H1 (cell line): ENCODE data around the gene FSCN2.

Experiments used
- ATF2 ChIP-seq: IDR thresholded peaks from 2 replicates; pipeline ENCODE4 v1.6.1; 2012; ENCODE audit warnings: low read length, inconsistent platforms
- ATF3 ChIP-seq: IDR thresholded peaks from 2 replicates; pipeline ENCODE4 v1.6.1; 2011; ENCODE audit warnings: low read depth, mild to moderate bottlenecking, low read length; ENCODE audit not compliant: insufficient read depth
- BACH1 ChIP-seq: IDR thresholded peaks from 2 replicates; pipeline ENCODE4 v1.6.1; 2012; ENCODE audit warnings: low read length, improper control_type of control experiment
- CTCF ChIP-seq, 3 experiments: IDR thresholded peaks; 1 replicate in 2 of 3; 2 replicates in 1 of 3; pipeline versions ENCODE4 v1.5.1 to v1.6.1; 2011; ENCODE audit warnings: low read length in 3 of 3, mild to moderate bottlenecking in 3 of 3, inconsistent platforms in 2 of 3, low read depth in 1 of 3, moderate library complexity in 1 of 3; ENCODE audit not compliant: insufficient read depth in 1 of 3; ENCODE audit errors: control extremely low read depth in 1 of 3
- EGR1 ChIP-seq: IDR thresholded peaks from 2 replicates; pipeline ENCODE4 v1.6.1; 2011; ENCODE audit warnings: low read depth, low read length, borderline replicate concordance
- POLR2A ChIP-seq, 2 experiments: IDR thresholded peaks; 1 replicate in 1 of 2; 2 replicates in 1 of 2; pipeline ENCODE4 v1.6.1; 2011; ENCODE audit warnings: low read depth in 2 of 2, low read length in 2 of 2, mild to moderate bottlenecking in 2 of 2; ENCODE audit errors: control extremely low read depth in 1 of 2
- RAD21 ChIP-seq, 2 experiments: IDR thresholded peaks in 1 of 2; conservative IDR thresholded peaks in 1 of 2; 2 replicates each; pipeline ENCODE4 v1.6.1; 2011; ENCODE audit warnings: low read depth in 2 of 2, low read length in 2 of 2, improper control_type of control experiment in 1 of 2, inconsistent platforms in 1 of 2, mild to moderate bottlenecking in 1 of 2, moderate library complexity in 1 of 2

- no peak for TF ChIP-seq ATF2
- TF ChIP-seq RAD21 (IDR thresholded peaks at IDR 0.05 in 1 of 2, conservative IDR thresholded peaks at IDR 0.05 in 1 of 2; ENCODE audit: low read depth in 2 of 2, low read length in 2 of 2), result no peak
- no peak for TF ChIP-seq EGR1
- TF ChIP-seq ATF3, result no peak
- no peak for TF ChIP-seq BACH1
- no peak for TF ChIP-seq POLR2A (IDR thresholded peaks at IDR 0.05; ENCODE audit: control extremely low read depth in 1 of 2, low read depth in 2 of 2, low read length in 2 of 2)
- no peak for TF ChIP-seq CTCF (IDR thresholded peaks at IDR 0.05; ENCODE audit: control extremely low read depth in 1 of 3, insufficient read depth in 1 of 3, low read depth in 1 of 3, low read length in 3 of 3)
These were observed 46.4 kb downstream of the FSCN2 start for GRCh38 chr17:81574643-81574956.
